NCI-H1436 (cell line): ENCODE data around the gene MAZ.
A peak's percentile ranks its signal among the peaks of the same experiment; 100 is the strongest.

Source experiments
- DNase-seq: peaks from one replicate; lab custom pipeline; 2025; lab: John Stamatoyannopoulos, UW

The MAZ gene

GRCh38 chr16:29809850-29810698 lies 3.7 kb downstream of the MAZ start:
- no peak for DNase-seq

GRCh38 chr16:29810699-29811169 lies 4.4 kb downstream of the MAZ start:
- no peak for DNase-seq

- DNase-seq: peak; percentile 87
Observed at GRCh38 chr16:29811170-29811895, 5.0 kb downstream of the MAZ start.

GRCh38 chr16:29811896-29812665 lies 5.8 kb downstream of the MAZ start, which contains the start of gene PRRT2:
PRRT2 (plus strand) TSS chr16:29812193; CDS start chr16:29813055, 862 bp downstream.
- peak; percentile 68 for DNase-seq

- no peak for DNase-seq
Observed at GRCh38 chr16:29812754-29813643, 6.7 kb downstream of the MAZ start.

- DNase-seq: peak; percentile 12
Observed at GRCh38 chr16:29813644-29814562, 7.6 kb downstream of the MAZ start.

- no peak for DNase-seq
Observed at GRCh38 chr16:29814592-29814991, 8.3 kb downstream of the MAZ start.

GRCh38 chr16:29815032-29815721 lies 8.8 kb downstream of the MAZ start:
- DNase-seq: peak; percentile 56

- peak; percentile 98 for DNase-seq
Observed at GRCh38 chr16:29815793-29816693, 9.7 kb downstream of the MAZ start, which contains the start of gene PAGR1. PAGR1 (plus strand) TSS chr16:29816152; CDS start chr16:29816526, 374 bp downstream.

- DNase-seq: peak; percentile 30
Observed at GRCh38 chr16:29816694-29817441, 10.5 kb downstream of the MAZ start.

- DNase-seq: no peak
Observed at GRCh38 chr16:29818082-29818481, 11.8 kb downstream of the MAZ start.

- DNase-seq: no peak
Observed at GRCh38 chr16:29819506-29819905, 13.2 kb downstream of the MAZ start.

GRCh38 chr16:29820271-29820701 lies 14.0 kb downstream of the MAZ start, which contains the start of gene MVP:
MVP (plus strand) TSS chr16:29820462; CDS start chr16:29830550, 10,088 bp downstream.
- peak; percentile 28 for DNase-seq

- DNase-seq: no peak
Observed at GRCh38 chr16:29820730-29821642, 14.7 kb downstream of the MAZ start.

GRCh38 chr16:29821643-29822115 lies 15.3 kb downstream of the MAZ start:
- DNase-seq: no peak

- no peak for DNase-seq
Observed at GRCh38 chr16:29824589-29825144, 18.3 kb downstream of the MAZ start.
